Measurements from ENCODE around the gene EBLN2. TPM values are rescaled to one million over a fixed set of nuclear protein-coding genes. Genes with fewer than 3 reads are reported as not detected.

Gene EBLN2
- total and polyA plus RNA-seq, 12 donors: 0.28 to 2.0 (median 1.3) TPM

GRCh38 chr3:73029321-73029796 is 32.1 kb upstream of the EBLN2 start:
- ATAC-seq (peak in 6 of 8 donors; percentile 30 to 80 (median 41)), DNase-seq (no peak)
- intact Hi-C loops (cut with DNase I): no loop called here
- Histone ChIP-seq H3K4me1 (peaks cover 0 to 90% (median 56%) of the 10 kb centered on the region in 9 donors), H3K27ac (peak overlapping the region in 3 of 10 donors; percentile 12 to 41 (median 28)), H3K9me3 (no peaks in the 10 kb centered on the region), H3K36me3 (no peaks in the 10 kb centered on the region), H3K27me3 (no peaks in the 10 kb centered on the region), H3K4me3 (no peak overlapping the region)
- WGBS, 2 donors: 22 to 30% methylated on average over 1 of the region's 1 CpG
- TF ChIP-seq CTCF (IDR thresholded peaks at IDR 0.05): no peak

GRCh38 chr3:73030073-73030597 is 31.3 kb upstream of the EBLN2 start:
- ATAC-seq: no peak
- peaks cover 0 to 88% (median 51%) of the 10 kb centered on the region in 9 donors for H3K4me1 ChIP-seq
- peak overlapping the region in 2 of 10 donors; percentile 12 to 41 for H3K27ac ChIP-seq

GRCh38 chr3:73031573-73032103 is 29.8 kb upstream of the EBLN2 start:
- Histone ChIP-seq H3K36me3 (no peaks in the 10 kb centered on the region), H3K4me3 (no peak overlapping the region), H3K27me3 (no peaks in the 10 kb centered on the region), H3K9me3 (no peaks in the 10 kb centered on the region), H3K27ac (no peak overlapping the region), H3K4me1 (peaks cover 0 to 88% (median 57%) of the 10 kb centered on the region in 9 donors)
- ATAC-seq (no peak), DNase-seq (no peak)
- WGBS, 2 donors: 21 to 25% methylated on average over 2 of the region's 2 CpGs
- no peak for TF ChIP-seq CTCF (IDR thresholded peaks at IDR 0.05)
- intact Hi-C loops (cut with DNase I): no loop called here

More at GRCh38 chr3:73030073-73030597, 31.3 kb upstream of the EBLN2 start:
- WGBS, 2 donors: 92 to 98% methylated on average over 1 of the region's 1 CpG
- H3K9me3 ChIP-seq: no peaks in the 10 kb centered on the region
- H3K27me3 ChIP-seq: no peaks in the 10 kb centered on the region
- intact Hi-C loops (cut with DNase I): no loop called here
- DNase-seq: no peak
- H3K36me3 ChIP-seq: no peaks in the 10 kb centered on the region
- H3K4me3 ChIP-seq: no peak overlapping the region
- no peak for TF ChIP-seq CTCF (IDR thresholded peaks at IDR 0.05)

- peak overlapping the region in 1 of 10 donors; percentile 50 for H3K27ac ChIP-seq
- H3K4me3 ChIP-seq: no peak overlapping the region
- ATAC-seq: peak in 3 of 8 donors; percentile 43 to 48 (median 46)
- no peak for TF ChIP-seq CTCF (IDR thresholded peaks at IDR 0.05)
- DNase-seq: no peak
- intact Hi-C loops (cut with DNase I): loop anchor here in 3 of 10 donors (5.0 kb wide), 2 partner anchors 35 to 40 kb away; partner anchors contain the start of gene PPP4R2 (in 2 of the 3)
- WGBS, 2 donors: 52 to 56% methylated on average over 3 of the region's 3 CpGs
- no peaks in the 10 kb centered on the region for H3K27me3 ChIP-seq
- H3K36me3 ChIP-seq: no peaks in the 10 kb centered on the region
- no peaks in the 10 kb centered on the region for H3K9me3 ChIP-seq
- peaks cover 0 to 96% (median 70%) of the 10 kb centered on the region in 9 donors for H3K4me1 ChIP-seq
These were observed 24.5 kb upstream of the EBLN2 start for GRCh38 chr3:73036694-73037591.
